GM23338 (cell line): ENCODE measurements around the gene TRAF3IP1. TPM values are rescaled to one million over a fixed set of nuclear protein-coding genes. Genes with fewer than 3 reads are reported as not detected.
"Not testable (repeated sequence)": the region's sequence is repeated elsewhere in the genome, so short reads cannot be mapped to it uniquely, and the experiment has no call there.

Experiments
- ATAC-seq: fragments of 200-7000 bp; cut with Tn5 transposase; 3 replicates; pipeline ENCODE4 v1.9.1; 2020
- DNase-seq: peaks from one replicate; pipeline ENCODE4 v3.0.0-alpha.2; 2015; ENCODE audit warnings: low spot score
- H2AFZ ChIP-seq: fragments of 200-600 bp; sonication (generic); 2 replicates; pipeline ENCODE4 v1.8.0; 2016; ENCODE audit warnings: antibody characterized with exemption, mild to moderate bottlenecking, moderate library complexity
- H3F3A ChIP-seq: fragments of 200-600 bp; sonication (generic); replicated peaks from 2 replicates; pipeline ENCODE4 v1.8.0; 2017; ENCODE audit warnings: antibody characterized with exemption, mixed run types, low read depth
- H3K27ac ChIP-seq: fragments of 200-600 bp; sonication (generic); 2 replicates; pipeline ENCODE4 v1.6.1; 2016; ENCODE audit warnings: low read depth
- H3K27me3 ChIP-seq: fragments of 200-600 bp; sonication (generic); 2 replicates; pipeline ENCODE4 v1.8.0; 2016; ENCODE audit warnings: mild to moderate bottlenecking, mixed run types, moderate library complexity; ENCODE audit not compliant: insufficient read depth
- H3K36me3 ChIP-seq: fragments of 200-600 bp; sonication (generic); 2 replicates; pipeline ENCODE4 v1.8.0; 2016; ENCODE audit warnings: mild to moderate bottlenecking; ENCODE audit not compliant: insufficient read depth
- H3K4me1 ChIP-seq: fragments of 200-600 bp; sonication (generic); 2 replicates; pipeline ENCODE4 v1.8.0; 2016; ENCODE audit warnings: mild to moderate bottlenecking, moderate library complexity; ENCODE audit not compliant: insufficient read depth
- H3K4me2 ChIP-seq: fragments of 200-600 bp; sonication (generic); 2 replicates; pipeline ENCODE4 v1.7.1; 2017; ENCODE audit warnings: mixed run types
- H3K4me3 ChIP-seq: fragments of 200-600 bp; sonication (generic); 2 replicates; pipeline ENCODE4 v1.6.1; 2016; ENCODE audit warnings: mixed run types
- H3K79me2 ChIP-seq: fragments of 200-600 bp; sonication (generic); replicated peaks from 2 replicates; pipeline ENCODE4 v1.8.0; 2017; ENCODE audit warnings: mild to moderate bottlenecking; ENCODE audit not compliant: insufficient read depth
- H3K9me2 ChIP-seq: fragments of 200-600 bp; sonication (generic); 2 replicates; pipeline ENCODE4 v1.8.0; 2017; ENCODE audit not compliant: insufficient read depth
- H4K20me1 ChIP-seq: fragments of 200-600 bp; sonication (generic); replicated peaks from 2 replicates; pipeline ENCODE4 v1.8.0; 2017; ENCODE audit warnings: mild to moderate bottlenecking; ENCODE audit not compliant: insufficient read depth
- H3K27ac Mint-ChIP-seq: 2 replicates; pipeline ENCODE4 v1.8.0; 2020; ENCODE audit warnings: inconsistent platforms, mild to moderate bottlenecking, moderate library complexity, mixed read lengths
- H3K27me3 Mint-ChIP-seq: 3 replicates; pipeline ENCODE4 v1.8.0; 2022; ENCODE audit warnings: low read depth, mild to moderate bottlenecking, moderate library complexity, mixed read lengths, inconsistent platforms; ENCODE audit not compliant: insufficient read depth, poor library complexity
- H3K36me3 Mint-ChIP-seq: 3 replicates; pipeline ENCODE4 v1.8.0; 2021; ENCODE audit warnings: low read depth, mild to moderate bottlenecking, inconsistent platforms, moderate library complexity, mixed read lengths
- H3K4me1 Mint-ChIP-seq: 3 replicates; pipeline ENCODE4 v1.8.0; 2020; ENCODE audit warnings: mild to moderate bottlenecking, inconsistent platforms, mixed read lengths
- H3K4me3 Mint-ChIP-seq: 3 replicates; pipeline ENCODE4 v1.8.0; 2021; ENCODE audit warnings: moderate library complexity, mild to moderate bottlenecking, inconsistent platforms, mixed read lengths
- H3K9me3 Mint-ChIP-seq: 3 replicates; pipeline ENCODE4 v1.8.0; 2020; ENCODE audit warnings: moderate library complexity, mild to moderate bottlenecking, inconsistent platforms, mixed read lengths
- CREB1 ChIP-seq: fragments of 250-450 bp; sonication (Bioruptor Pico); IDR thresholded peaks from 2 replicates; pipeline ENCODE4 v1.5.0; 2020; ENCODE audit warnings: low read depth, mild to moderate bottlenecking, moderate library complexity
- ETS1 ChIP-seq: IDR thresholded peaks from 2 replicates; pipeline ENCODE4 v1.6.1; 2016; ENCODE audit warnings: antibody characterized with exemption
- EZH2 ChIP-seq: fragments of 200-600 bp; sonication (generic); IDR thresholded peaks from one replicate; pipeline ENCODE4 v1.8.0; 2017; ENCODE audit warnings: antibody characterized with exemption, mild to moderate bottlenecking, low read depth; ENCODE audit not compliant: unreplicated experiment
- EZH2phosphoT487 ChIP-seq: fragments of 200-600 bp; sonication (generic); IDR thresholded peaks from one replicate; pipeline ENCODE4 v1.8.1; 2018; ENCODE audit warnings: antibody characterized with exemption; ENCODE audit not compliant: unreplicated experiment
- JUNB ChIP-seq: IDR thresholded peaks from one replicate; pipeline ENCODE4 v1.6.1; 2016; ENCODE audit warnings: antibody characterized with exemption; ENCODE audit not compliant: unreplicated experiment
- NANOG ChIP-seq: IDR thresholded peaks from 2 replicates; pipeline ENCODE4 v1.6.1; 2016; ENCODE audit warnings: antibody characterized with exemption, borderline replicate concordance
- STAT1 ChIP-seq: IDR thresholded peaks from one replicate; pipeline ENCODE4 v1.6.1; 2016; ENCODE audit warnings: antibody characterized with exemption; ENCODE audit not compliant: unreplicated experiment
- ZNF462 ChIP-seq: fragments of 250-450 bp; sonication (Bioruptor Pico); IDR thresholded peaks from 2 replicates; pipeline ENCODE4 v1.5.0; 2020; ENCODE audit warnings: mild to moderate bottlenecking, moderate library complexity
- polyA plus RNA-seq: library from polyadenylated mRNA; unstranded; fragments of >200 nt; fragmentation: Nextera tagmentation; extraction: Ambion mirVana; gene quantifications from 2 replicates; pipeline ENCODE4 v1.2.1, GENCODE V29; 2016
- total RNA-seq: library from RNA; depleted of rRNA; stranded (reverse); fragments of >200 nt; shearing (Covaris generic); gene quantifications from 2 replicates; pipeline ENCODE4 v1.2.3, GENCODE V29; 2014

The TRAF3IP1 gene
- total and polyA plus RNA-seq, 2 experiments from 2014 or later, result 12.5 to 20.7 TPM

- TF ChIP-seq ZNF462 (CRISPR knock-in tag), result no peak
- TF ChIP-seq EZH2, result no peak
- no peak for TF ChIP-seq ETS1
- TF ChIP-seq STAT1, result no peak
- TF ChIP-seq CREB1 (CRISPR knock-in tag), result no peak
- TF ChIP-seq JUNB, result no peak
- no peak for TF ChIP-seq NANOG
- TF ChIP-seq EZH2phosphoT487, result no peak
Observed at GRCh38 chr2:238322001-238322411, 1.7 kb downstream of the TRAF3IP1 start (continued).

GRCh38 chr2:238324248-238324647, 3.9 kb downstream of the TRAF3IP1 start:
- not testable (repeated sequence) for H3F3A ChIP-seq, H3K27me3 ChIP-seq, H3K9me3 Mint-ChIP-seq, H3K36me3 ChIP-seq, H4K20me1 ChIP-seq, H3K27me3 Mint-ChIP-seq, ATAC-seq, H2AFZ ChIP-seq, H3K9me2 ChIP-seq, H3K27ac ChIP-seq, H3K27ac Mint-ChIP-seq, H3K4me3 Mint-ChIP-seq, H3K4me3 ChIP-seq, DNase-seq, H3K4me1 ChIP-seq, H3K4me1 Mint-ChIP-seq, H3K4me2 ChIP-seq
- peaks cover 24% of the 10 kb centered on the region for H3K36me3 Mint-ChIP-seq
- H3K79me2 ChIP-seq, result 0 out of 2 replicates have a peak, but pooled peaks cover 13% of the 10 kb centered on the region
